CD14-positive monocyte (primary cell): Measurements from ENCODE around the gene PNPLA4. TPM values are rescaled to one million over a fixed set of nuclear protein-coding genes. Genes with fewer than 3 reads are reported as not detected.

ENCODE experiments used
- DNase-seq, 3 donors: peaks; one replicate each; pipeline ENCODE4 v3.0.0-alpha.2; 2011 to 2022
- H2AFZ ChIP-seq: 2 replicates; pipeline ENCODE4 v1.6.0; 2012; ENCODE audit warnings: mild to moderate bottlenecking, low read depth, low read length, inconsistent platforms; ENCODE audit not compliant: insufficient read depth, poor library complexity, severe bottlenecking
- H3K27ac ChIP-seq, 2 donors: 1 replicate in 1 of 2; 2 replicates in 1 of 2; pipeline ENCODE4 v1.5.1; 2012 to 2013; ENCODE audit warnings: low read length in 2 of 2, control low read depth in 1 of 2, inconsistent platforms in 1 of 2, low read depth in 1 of 2, mild to moderate bottlenecking in 1 of 2
- H3K27me3 ChIP-seq, 2 donors: one replicate each; pipeline versions ENCODE4 v1.6.0 to v1.6.1; 2011 to 2013; ENCODE audit warnings: low read length in 2 of 2; ENCODE audit not compliant: control insufficient read depth in 2 of 2, insufficient read depth in 2 of 2
- H3K36me3 ChIP-seq, 2 donors: replicated peaks in 1 of 2; 1 replicate in 1 of 2; 2 replicates in 1 of 2; pipeline versions ENCODE4 v1.5.1 to v1.6.1; 2012 to 2013; ENCODE audit warnings: low read length in 2 of 2, control low read depth in 1 of 2, inconsistent platforms in 1 of 2, mild to moderate bottlenecking in 1 of 2; ENCODE audit not compliant: insufficient read depth in 2 of 2, control insufficient read depth in 1 of 2
- H3K4me1 ChIP-seq, 2 donors: 1 replicate in 1 of 2; 2 replicates in 1 of 2; pipeline versions ENCODE4 v1.5.1 to v1.6.1; 2012 to 2013; ENCODE audit warnings: low read length in 2 of 2, control low read depth in 1 of 2, inconsistent platforms in 1 of 2, mild to moderate bottlenecking in 1 of 2, moderate library complexity in 1 of 2; ENCODE audit not compliant: insufficient read depth in 2 of 2, control insufficient read depth in 1 of 2
- H3K4me2 ChIP-seq: replicated peaks from 2 replicates; pipeline ENCODE3; 2012; ENCODE audit warnings: low read length, moderate library complexity, mild to moderate bottlenecking; ENCODE audit not compliant: poor library complexity, severe bottlenecking; ENCODE audit errors: extremely low read depth
- H3K4me3 ChIP-seq, 3 experiments: fragments of 200-600 bp in 1 of 3; sonication (generic) in 1 of 3; replicated peaks in 1 of 3; 1 replicate in 2 of 3; 2 replicates in 1 of 3; pipeline ENCODE4 v1.5.1; 2011 to 2013; ENCODE audit warnings: low read length in 3 of 3, mild to moderate bottlenecking in 3 of 3, control low read depth in 2 of 3, low read depth in 2 of 3, inconsistent platforms in 1 of 3, moderate library complexity in 1 of 3
- H3K79me2 ChIP-seq: 2 replicates; pipeline ENCODE4 v1.6.0; 2012; ENCODE audit warnings: mild to moderate bottlenecking, control low read depth, inconsistent platforms, low read length, moderate library complexity; ENCODE audit not compliant: insufficient read depth
- H3K9ac ChIP-seq: 2 replicates; pipeline ENCODE4 v1.6.0; 2017; ENCODE audit warnings: low read length, mild to moderate bottlenecking; ENCODE audit not compliant: insufficient read depth, poor library complexity, severe bottlenecking
- H3K9me3 ChIP-seq, 2 donors: replicated peaks in 1 of 2; 1 replicate in 1 of 2; 2 replicates in 1 of 2; pipeline versions ENCODE4 v1.5.1 to v1.6.1; 2012 to 2013; ENCODE audit warnings: low read length in 2 of 2, control low read depth in 1 of 2; ENCODE audit not compliant: control insufficient read depth in 1 of 2, insufficient read depth in 1 of 2
- H4K20me1 ChIP-seq: 2 replicates; pipeline ENCODE4 v1.6.0; 2012; ENCODE audit warnings: mild to moderate bottlenecking, low read length, control low read depth, moderate library complexity; ENCODE audit not compliant: insufficient read depth
- H3K27ac Mint-ChIP-seq, 7 donors: one replicate each; pipeline ENCODE4 v1.8.0; 2020; ENCODE audit warnings: mild to moderate bottlenecking in 7 of 7, mixed read lengths in 7 of 7, moderate library complexity in 6 of 7, inconsistent platforms in 2 of 7
- H3K27me3 Mint-ChIP-seq, 3 donors: one replicate each; pipeline ENCODE4 v1.8.0; 2021 to 2022; ENCODE audit warnings: low read depth in 3 of 3, mild to moderate bottlenecking in 3 of 3, mixed read lengths in 3 of 3, moderate library complexity in 3 of 3, inconsistent platforms in 1 of 3
- H3K36me3 Mint-ChIP-seq, 2 donors: one replicate each; pipeline ENCODE4 v1.8.0; 2020; ENCODE audit warnings: mixed read lengths in 2 of 2, inconsistent platforms in 1 of 2, mild to moderate bottlenecking in 1 of 2
- H3K4me1 Mint-ChIP-seq: one replicate; pipeline ENCODE4 v1.8.0; 2020; ENCODE audit warnings: mild to moderate bottlenecking, mixed read lengths
- H3K4me3 Mint-ChIP-seq, 2 donors: one replicate each; pipeline ENCODE4 v1.8.0; 2020; ENCODE audit warnings: mild to moderate bottlenecking in 2 of 2, mixed read lengths in 2 of 2, moderate library complexity in 1 of 2
- H3K9me3 Mint-ChIP-seq, 7 donors: one replicate each; pipeline ENCODE4 v1.8.0; 2020 to 2022; ENCODE audit warnings: mixed read lengths in 7 of 7, mild to moderate bottlenecking in 6 of 7, moderate library complexity in 6 of 7, inconsistent platforms in 2 of 7
- WGBS: methylation state at CpG from one replicate; pipeline ENCODE4 v1.1.5; 2013; ENCODE audit warnings: missing lambda C conversion rate; ENCODE audit not compliant: insufficient coverage; 5-methylcytosine and 5-hydroxymethylcytosine counted together
- intact Hi-C, 2 donors: fragments of 100-400 bp; cut with micrococcal nuclease; formaldehyde crosslinking; loops; one replicate each; pipeline versions ENCODE4 v1.15.0 to v1.15.1; 2023
- polyA plus RNA-seq, 3 donors: library from polyadenylated mRNA; depleted of rRNA in 1 of 3; unstranded in 2 of 3; stranded (reverse) in 1 of 3; fragments of 300-500 nt in 2 of 3; fragments of >200 nt in 1 of 3; fragmentation: Illumina TruSeq in 2 of 3; gene quantifications; 1 replicate in 2 of 3; 2 replicates in 1 of 3; pipeline ENCODE4 v1.2.3, GENCODE V29; 2012 to 2021
- TF ChIP-seq, protein P1 (sequence below): fragments of 200-600 bp; IDR thresholded peaks from one replicate; pipeline ENCODE4 v1.8.0; 2022; ENCODE audit warnings: antibody characterized with exemption, mild to moderate bottlenecking

The PNPLA4 gene
- polyA plus RNA-seq, 3 donors, result 7.1 to 21.5 (median 14.4) TPM

DNA sequence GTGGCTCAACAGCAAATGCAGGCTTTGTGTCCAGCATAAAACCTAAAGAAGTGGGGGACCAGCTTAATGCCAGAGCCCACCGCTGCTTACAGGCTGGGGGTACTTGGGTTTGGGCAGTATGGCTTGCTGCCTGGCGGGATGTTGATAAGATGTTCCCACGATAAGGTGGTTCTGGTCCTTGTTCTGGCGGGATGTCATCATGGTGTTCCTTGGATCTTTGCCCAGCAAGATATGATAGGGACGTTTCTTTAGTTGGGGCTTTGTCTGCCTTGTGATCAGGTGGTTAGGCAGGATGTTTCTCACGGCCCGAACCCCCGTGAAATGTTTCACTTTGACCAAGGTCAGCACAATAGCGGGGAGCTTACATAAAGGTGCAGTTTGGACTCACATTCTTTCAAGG lies 35.3 kb downstream of the PNPLA4 start:
- no peaks in the 10 kb centered on the region for H3K27me3 ChIP-seq
- no peaks in the 10 kb centered on the region for H3K4me1 ChIP-seq
- Mint-ChIP-seq H3K4me1 (no peaks in the 10 kb centered on the region), H3K36me3 (peaks cover 0 to 3% of the 10 kb centered on the region in 2 donors), H3K9me3 (peaks cover under 1 to 8% (median 5%) of the 10 kb centered on the region in 7 donors), H3K27me3 (no peaks in the 10 kb centered on the region), H3K4me3 (no peak overlapping the region), H3K27ac (no peak overlapping the region)
- TF ChIP-seq, protein P1, sequence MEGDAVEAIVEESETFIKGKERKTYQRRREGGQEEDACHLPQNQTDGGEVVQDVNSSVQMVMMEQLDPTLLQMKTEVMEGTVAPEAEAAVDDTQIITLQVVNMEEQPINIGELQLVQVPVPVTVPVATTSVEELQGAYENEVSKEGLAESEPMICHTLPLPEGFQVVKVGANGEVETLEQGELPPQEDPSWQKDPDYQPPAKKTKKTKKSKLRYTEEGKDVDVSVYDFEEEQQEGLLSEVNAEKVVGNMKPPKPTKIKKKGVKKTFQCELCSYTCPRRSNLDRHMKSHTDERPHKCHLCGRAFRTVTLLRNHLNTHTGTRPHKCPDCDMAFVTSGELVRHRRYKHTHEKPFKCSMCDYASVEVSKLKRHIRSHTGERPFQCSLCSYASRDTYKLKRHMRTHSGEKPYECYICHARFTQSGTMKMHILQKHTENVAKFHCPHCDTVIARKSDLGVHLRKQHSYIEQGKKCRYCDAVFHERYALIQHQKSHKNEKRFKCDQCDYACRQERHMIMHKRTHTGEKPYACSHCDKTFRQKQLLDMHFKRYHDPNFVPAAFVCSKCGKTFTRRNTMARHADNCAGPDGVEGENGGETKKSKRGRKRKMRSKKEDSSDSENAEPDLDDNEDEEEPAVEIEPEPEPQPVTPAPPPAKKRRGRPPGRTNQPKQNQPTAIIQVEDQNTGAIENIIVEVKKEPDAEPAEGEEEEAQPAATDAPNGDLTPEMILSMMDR, result no peak
- no peak overlapping the region for H3K4me2 ChIP-seq
- no peak overlapping the region for H3K9ac ChIP-seq
- H3K4me3 ChIP-seq, result no peak overlapping the region
- WGBS, result 96% methylated on average over 5 of the region's 9 CpGs
- no peak for DNase-seq
- no peaks in the 10 kb centered on the region for H3K9me3 ChIP-seq
- no peaks in the 10 kb centered on the region for H3K79me2 ChIP-seq
- no peaks in the 10 kb centered on the region for H3K36me3 ChIP-seq
- H4K20me1 ChIP-seq, result no peaks in the 10 kb centered on the region
- H2AFZ ChIP-seq, result no peak overlapping the region
- H3K27ac ChIP-seq, result no peak overlapping the region
- intact Hi-C loops, result no loop called here

DNA sequence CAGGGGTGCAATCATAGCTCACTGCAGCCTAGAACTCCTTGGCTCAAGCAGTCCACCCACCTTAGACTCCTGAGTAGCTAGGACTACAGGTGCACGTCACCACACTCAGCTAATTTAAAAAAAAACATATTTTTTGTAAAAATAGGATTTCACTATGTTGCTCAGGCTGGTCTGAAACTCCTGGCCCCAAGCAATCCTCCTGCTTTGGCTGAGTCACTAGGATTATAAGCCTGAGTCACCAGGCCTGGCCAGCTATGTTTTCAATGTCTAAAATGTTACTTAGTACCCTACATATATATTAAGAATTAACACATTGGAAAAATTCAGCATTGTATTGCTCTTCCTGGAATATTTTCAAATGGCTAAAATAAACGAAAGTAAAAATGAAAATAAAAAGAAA lies 37.5 kb downstream of the PNPLA4 start:
- H3K27me3 ChIP-seq, result no peaks in the 10 kb centered on the region
- peaks cover 0 to 1% (median 0%) of the 10 kb centered on the region in 3 donors for H3K27me3 Mint-ChIP-seq
- no peak overlapping the region for H3K4me3 ChIP-seq
- H3K4me1 Mint-ChIP-seq, result no peaks in the 10 kb centered on the region
- H3K27ac ChIP-seq, result no peak overlapping the region
- H3K4me3 Mint-ChIP-seq, result no peak overlapping the region
- H3K9me3 Mint-ChIP-seq, result peaks cover 2 to 9% (median 6%) of the 10 kb centered on the region in 7 donors
- no peak overlapping the region for H2AFZ ChIP-seq
- H3K9me3 ChIP-seq, result no peaks in the 10 kb centered on the region
- TF ChIP-seq, protein P1, result no peak
- H3K9ac ChIP-seq, result no peak overlapping the region
- no peaks in the 10 kb centered on the region for H3K4me1 ChIP-seq
- no peak overlapping the region for H3K4me2 ChIP-seq
- no peaks in the 10 kb centered on the region for H3K79me2 ChIP-seq
- H4K20me1 ChIP-seq, result no peaks in the 10 kb centered on the region
- no peak overlapping the region for H3K27ac Mint-ChIP-seq
- intact Hi-C loops, result no loop called here
- no peaks in the 10 kb centered on the region for H3K36me3 ChIP-seq
- no peak for DNase-seq
- no peaks in the 10 kb centered on the region for H3K36me3 Mint-ChIP-seq
- WGBS, result no CpG with 5 or more reads among the region's 2 CpGs
